ENCODE measurements around the gene SORCS2.

Gene SORCS2

GRCh38 chr4:7224878-7225533, 32.7 kb downstream of the SORCS2 start:
- no peak for DNase-seq

GRCh38 chr4:7226439-7226838, 34.1 kb downstream of the SORCS2 start:
- no peak for DNase-seq

GRCh38 chr4:7227008-7227407, 34.7 kb downstream of the SORCS2 start:
- no peak for DNase-seq

- no peak for DNase-seq
Observed at GRCh38 chr4:7228734-7229133, 36.4 kb downstream of the SORCS2 start.

GRCh38 chr4:7232061-7232650, 39.8 kb downstream of the SORCS2 start:
- no peak for DNase-seq

- DNase-seq = no peak
Observed at GRCh38 chr4:7233006-7233580, 40.8 kb downstream of the SORCS2 start.

- no peak for DNase-seq
Observed at GRCh38 chr4:7233601-7234000, 41.3 kb downstream of the SORCS2 start.

- DNase-seq = no peak
Observed at GRCh38 chr4:7234355-7235029, 42.2 kb downstream of the SORCS2 start.

- no peak for DNase-seq
Observed at GRCh38 chr4:7235030-7235380, 42.7 kb downstream of the SORCS2 start.

GRCh38 chr4:7236847-7237246, 44.5 kb downstream of the SORCS2 start:
- DNase-seq = no peak

GRCh38 chr4:7237873-7238272, 45.5 kb downstream of the SORCS2 start:
- DNase-seq = no peak

GRCh38 chr4:7238300-7238960, 46.1 kb downstream of the SORCS2 start:
- no peak for DNase-seq

GRCh38 chr4:7239101-7239820, 46.9 kb downstream of the SORCS2 start:
- no peak for DNase-seq

GRCh38 chr4:7239844-7240243, 47.5 kb downstream of the SORCS2 start:
- no peak for DNase-seq

GRCh38 chr4:7240306-7240705, 48.0 kb downstream of the SORCS2 start:
- no peak for DNase-seq

GRCh38 chr4:7241597-7242125, 49.3 kb downstream of the SORCS2 start:
- DNase-seq = no peak

GRCh38 chr4:7242766-7243165, 50.4 kb downstream of the SORCS2 start:
- DNase-seq = no peak

GRCh38 chr4:7243609-7244330, 51.4 kb downstream of the SORCS2 start:
- no peak for DNase-seq

- peak; percentile 59 for DNase-seq
Observed at GRCh38 chr4:7244331-7244665, 52.0 kb downstream of the SORCS2 start.

GRCh38 chr4:7244751-7245320, 52.5 kb downstream of the SORCS2 start:
- peak; percentile 59 for DNase-seq

- DNase-seq = no peak
Observed at GRCh38 chr4:7247521-7247920, 55.2 kb downstream of the SORCS2 start.

GRCh38 chr4:7247946-7248345, 55.6 kb downstream of the SORCS2 start:
- no peak for DNase-seq
